Prostate gland (tissue), 2 donors: Measurements from ENCODE around the gene SLC22A4.

ENCODE experiments used
- CTCF ChIP-seq, 4 experiments: fragments of 200-600 bp in 2 of 4; fragments of 450-650 bp in 2 of 4; sonication (generic) in 2 of 4; IDR thresholded peaks; 1 replicate in 3 of 4; 2 replicates in 1 of 4; pipeline ENCODE4 v1.5.1; 2016 to 2019; ENCODE audit warnings: antibody characterized with exemption in 4 of 4, mild to moderate bottlenecking in 2 of 4, moderate library complexity in 2 of 4
- POLR2A ChIP-seq: fragments of 450-650 bp; IDR thresholded peaks from one replicate; pipeline ENCODE4 v1.6.1; 2016; ENCODE audit warnings: antibody characterized with exemption, mild to moderate bottlenecking
- POLR2AphosphoS5 ChIP-seq: sonication (generic); formaldehyde crosslinking; IDR thresholded peaks from one replicate; pipeline ENCODE4 v1.6.1; 2017; ENCODE audit warnings: antibody characterized with exemption

GRCh38 chr5:132370971-132371602 lies 76.9 kb downstream of the SLC22A4 start:
- no peak for TF ChIP-seq POLR2A
- no peak for TF ChIP-seq POLR2AphosphoS5
- no peak for TF ChIP-seq CTCF (IDR thresholded peaks at IDR 0.05)
